Effector memory CD8-positive, alpha-beta T cell (primary cell): ENCODE results near the gene DTNB.

Source experiments
- ATAC-seq: fragments of 150-1000 bp; cut with Tn5 transposase; replicated peaks from 2 replicates; pipeline ENCODE4 v1.10.0; 2021; ENCODE audit warnings: mild to moderate bottlenecking, moderate library complexity
- DNase-seq, 3 experiments: peaks; one replicate each; pipeline ENCODE4 v3.0.0; 2021
- H3K27ac Mint-ChIP-seq, 2 donors: one replicate each; pipeline ENCODE4 v1.8.0; 2022; ENCODE audit warnings: mild to moderate bottlenecking in 2 of 2, mixed read lengths in 2 of 2, moderate library complexity in 2 of 2
- H3K27me3 Mint-ChIP-seq, 2 donors: one replicate each; pipeline ENCODE4 v1.8.0; 2022; ENCODE audit warnings: mixed read lengths in 2 of 2
- H3K36me3 Mint-ChIP-seq: one replicate; pipeline ENCODE4 v1.8.0; 2022; ENCODE audit warnings: mild to moderate bottlenecking, moderate library complexity, mixed read lengths; ENCODE audit not compliant: insufficient read depth
- H3K4me1 Mint-ChIP-seq, 2 donors: one replicate each; pipeline ENCODE4 v1.8.0; 2022; ENCODE audit warnings: low read depth in 2 of 2, mixed read lengths in 2 of 2
- H3K4me3 Mint-ChIP-seq, 2 donors: one replicate each; pipeline ENCODE4 v1.8.0; 2022; ENCODE audit warnings: mild to moderate bottlenecking in 2 of 2, mixed read lengths in 2 of 2, moderate library complexity in 2 of 2
- H3K9me3 Mint-ChIP-seq, 2 donors: one replicate each; pipeline ENCODE4 v1.8.0; 2022; ENCODE audit warnings: mixed read lengths in 2 of 2

DTNB gene

DNA sequence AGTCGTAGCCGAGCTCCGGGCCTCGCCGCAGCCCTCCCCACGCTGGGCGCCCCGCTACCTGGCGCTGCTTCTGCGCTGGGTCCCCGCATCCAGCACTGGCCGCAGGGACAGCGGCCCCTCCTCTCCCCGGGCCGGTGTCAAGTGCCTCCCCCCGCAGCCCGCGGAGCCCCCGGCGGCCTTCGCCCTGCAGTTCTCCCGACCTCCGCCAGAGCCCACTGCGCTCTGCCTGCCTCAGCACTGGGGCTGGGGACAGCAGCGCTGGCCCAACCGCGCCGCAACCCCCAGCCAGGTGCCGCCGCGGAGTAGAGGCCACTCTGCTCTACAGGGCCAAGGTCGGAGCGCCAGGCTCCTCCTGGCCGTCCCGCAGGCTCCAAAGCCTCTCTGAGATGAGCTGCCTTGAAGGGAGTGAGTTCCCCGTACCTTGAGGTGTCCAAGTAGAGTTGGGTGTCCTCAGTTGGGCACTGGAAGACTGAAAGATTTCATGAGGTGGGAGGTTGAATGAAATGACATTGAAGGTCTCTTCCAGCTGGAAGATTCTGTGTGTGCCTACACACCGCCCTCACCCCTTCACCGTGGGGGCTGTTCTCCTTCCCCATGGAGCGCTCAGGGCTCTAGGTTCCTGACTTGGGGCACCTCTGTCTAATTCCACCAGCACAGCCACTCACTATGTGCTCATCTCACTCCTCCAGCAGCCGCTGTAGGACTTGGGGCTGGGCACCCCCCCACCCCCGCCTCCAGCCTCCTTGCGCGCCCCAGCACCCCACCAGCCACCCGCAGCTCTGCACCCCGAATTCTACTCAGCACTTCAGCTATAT is 330.8 kb downstream of the DTNB start:
- H3K27ac Mint-ChIP-seq, result peak overlapping the region in 1 of 2 donors; percentile 38
- no peaks in the 10 kb centered on the region for H3K27me3 Mint-ChIP-seq

DNA sequence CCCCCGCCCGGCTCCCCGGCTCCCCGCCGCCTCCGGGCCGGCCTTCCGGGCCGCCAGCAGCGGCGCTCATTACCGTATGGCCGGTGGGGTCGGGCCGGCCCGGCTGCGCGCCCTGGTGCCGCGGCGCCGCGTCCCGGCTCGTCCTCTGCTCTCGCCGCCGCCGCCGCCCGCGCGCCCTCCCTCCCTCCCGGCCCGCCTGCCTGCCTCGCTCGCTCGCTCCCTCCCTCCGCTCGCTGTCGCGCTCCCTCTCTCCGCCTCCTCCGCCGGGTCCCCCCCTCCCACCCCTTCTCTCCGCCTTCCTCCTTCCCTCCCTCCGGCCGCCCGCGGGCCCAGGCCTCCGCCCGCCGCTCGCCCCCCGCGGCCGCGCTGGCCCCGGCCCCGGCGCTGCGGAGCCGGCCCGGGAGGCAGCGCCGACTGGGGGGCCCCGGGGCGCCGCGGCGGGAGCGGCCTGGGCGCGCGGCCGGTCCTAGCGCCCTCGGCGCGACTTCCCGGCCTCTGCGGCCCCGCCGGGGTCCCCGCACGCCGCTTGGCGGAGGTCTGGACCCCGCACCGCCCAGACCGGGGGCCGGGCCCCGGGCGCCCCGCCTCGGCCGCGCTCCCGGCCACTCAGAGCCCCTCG is 331.5 kb downstream of the DTNB start, which contains the start of gene DNMT3A:
TSS of gene DNMT3A (minus strand) at position 173 of the 619 bp plus-strand sequence. CDS start 27,941 bp downstream, outside the sequence.
- Mint-ChIP-seq H3K36me3 (peaks cover 4% of the 10 kb centered on the region), H3K27ac (peak within 1 kb of the TSS in 1 of 2 donors; percentile 38), H3K9me3 (no peaks in the 10 kb centered on the region), H3K4me3 (peak within 1 kb of the TSS; percentile 79 to 81), H3K4me1 (peaks cover 20 to 34% of the 10 kb centered on the region in 2 donors), H3K27me3 (no peaks in the 10 kb centered on the region)
- ATAC-seq, result peak; percentile 51
- DNase-seq, result peak in 1 of 3 experiments; percentile 23

More for the DNA sequence above, 330.8 kb downstream of the DTNB start:
- Mint-ChIP-seq H3K4me1 (peaks cover 16 to 29% of the 10 kb centered on the region in 2 donors), H3K36me3 (no peaks in the 10 kb centered on the region), H3K9me3 (no peaks in the 10 kb centered on the region), H3K4me3 (peak overlapping the region; percentile 79 to 81)
- ATAC-seq (peak; percentile 91), DNase-seq (peak; percentile 77 to 83 (median 83))

DNA sequence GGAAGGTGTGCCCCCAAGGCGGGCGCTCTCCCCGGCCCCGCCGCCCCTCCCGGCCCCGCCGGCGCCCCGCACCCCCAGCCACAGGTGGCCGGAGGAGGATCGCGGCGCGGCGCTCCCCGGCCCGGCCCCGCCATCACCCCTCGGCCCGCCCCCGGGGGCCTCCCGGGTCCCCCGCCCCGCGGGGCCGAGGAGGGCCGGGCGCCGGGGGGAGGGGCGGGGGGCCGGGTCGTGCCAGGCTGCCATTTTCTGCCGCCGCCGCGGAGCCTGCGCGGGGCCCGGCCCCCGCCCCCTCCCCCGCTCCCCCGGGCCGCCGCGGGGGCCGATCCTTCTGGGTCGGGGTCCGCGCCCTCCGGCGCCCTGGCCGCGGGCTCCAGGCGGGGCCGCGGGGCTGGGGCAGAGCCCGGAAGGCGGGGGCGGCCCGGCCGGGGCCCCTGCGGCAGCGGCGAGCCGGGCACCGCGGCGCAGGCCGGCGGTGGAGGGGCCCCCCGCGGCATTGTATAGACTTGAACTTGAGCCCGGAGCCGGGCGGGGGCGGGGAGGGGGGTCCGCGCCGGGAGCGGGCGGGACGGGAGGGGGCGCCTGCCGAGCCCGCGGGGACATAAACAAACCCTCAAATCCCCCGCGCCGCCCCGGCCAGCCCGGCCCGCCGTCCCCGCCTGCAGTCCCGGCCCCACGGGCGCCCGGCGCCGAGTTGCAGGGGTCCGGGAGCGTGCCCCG is 332.2 kb downstream of the DTNB start:
- ATAC-seq, result no peak
- peaks cover 24 to 37% of the 10 kb centered on the region in 2 donors for H3K4me1 Mint-ChIP-seq
- no peak for DNase-seq
- H3K4me3 Mint-ChIP-seq, result no peak overlapping the region
- peaks cover 4% of the 10 kb centered on the region for H3K36me3 Mint-ChIP-seq
- H3K27ac Mint-ChIP-seq, result no peak overlapping the region
- H3K27me3 Mint-ChIP-seq, result no peaks in the 10 kb centered on the region
- H3K9me3 Mint-ChIP-seq, result no peaks in the 10 kb centered on the region

DNA sequence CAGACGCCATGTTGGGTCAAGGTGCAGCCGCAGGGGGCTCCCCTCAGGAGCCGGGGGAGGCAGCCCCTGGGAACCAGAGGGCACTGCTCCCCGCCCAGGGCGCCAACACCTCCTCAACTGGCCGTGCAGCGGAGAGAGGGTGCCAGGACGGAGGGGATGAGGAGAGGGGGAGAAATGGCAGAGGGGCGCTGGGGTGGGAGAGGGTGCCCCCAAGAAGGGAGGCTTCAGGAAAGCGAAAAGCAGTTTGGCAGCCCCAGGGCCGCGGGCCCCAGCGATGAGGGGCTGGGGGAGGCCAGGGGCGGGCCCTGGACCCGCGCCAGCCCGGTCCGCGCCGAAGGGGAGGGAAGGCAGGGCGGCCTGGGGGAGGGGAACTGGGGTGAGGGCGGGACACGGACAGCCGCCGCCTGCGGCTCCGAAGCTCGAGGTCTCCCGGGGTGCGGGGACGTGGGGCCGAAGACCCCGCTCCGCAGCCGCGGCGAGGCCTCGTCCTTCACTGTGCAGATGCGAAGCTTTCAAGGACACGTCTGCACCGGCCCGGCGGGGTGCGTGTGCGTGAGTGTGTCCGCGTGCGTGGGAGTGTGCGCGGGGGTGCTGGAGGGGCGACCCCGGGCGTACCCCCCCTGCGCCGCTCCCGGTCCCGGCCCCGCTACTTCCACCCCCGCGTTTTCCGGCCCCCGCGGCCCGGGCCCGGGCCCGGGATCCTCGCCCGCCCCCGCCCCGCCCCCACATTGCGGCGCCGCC is 333.0 kb downstream of the DTNB start:
- ATAC-seq, result no peak
- H3K9me3 Mint-ChIP-seq, result no peaks in the 10 kb centered on the region
- peaks cover 4% of the 10 kb centered on the region for H3K36me3 Mint-ChIP-seq
- peak overlapping the region; percentile 70 to 76 for H3K4me3 Mint-ChIP-seq
- no peak for DNase-seq
- no peaks in the 10 kb centered on the region for H3K27me3 Mint-ChIP-seq
- H3K4me1 Mint-ChIP-seq, result peaks cover 29 to 41% of the 10 kb centered on the region in 2 donors
- H3K27ac Mint-ChIP-seq, result peak overlapping the region in 1 of 2 donors; percentile 52

DNA sequence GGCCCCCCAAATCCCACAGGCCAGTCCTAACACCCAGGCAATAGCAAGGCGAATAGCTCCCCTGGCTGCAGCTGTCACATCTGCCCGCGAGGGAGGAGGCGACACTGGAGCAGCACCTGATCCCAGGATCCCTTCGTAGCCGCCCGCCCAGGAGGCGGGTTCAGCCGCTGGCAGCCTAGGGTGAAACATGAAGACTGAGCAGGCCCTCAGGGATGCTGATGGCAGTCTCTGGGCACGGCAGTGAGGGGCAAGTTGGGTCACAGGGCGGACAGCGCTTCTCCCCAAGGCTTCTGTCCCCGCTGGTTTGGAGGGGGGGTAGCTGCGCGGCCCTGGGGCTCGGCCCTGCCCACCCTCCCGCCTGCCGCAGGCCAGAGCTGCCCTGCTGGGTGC is 333.6 kb downstream of the DTNB start:
- DNase-seq (no peak), ATAC-seq (no peak)
- peak overlapping the region; percentile 70 to 76 for H3K4me3 Mint-ChIP-seq
- peaks cover 35 to 47% of the 10 kb centered on the region in 2 donors for H3K4me1 Mint-ChIP-seq
- peaks cover 4% of the 10 kb centered on the region for H3K36me3 Mint-ChIP-seq
- peak overlapping the region; percentile 7 to 52 for H3K27ac Mint-ChIP-seq
- no peaks in the 10 kb centered on the region for H3K27me3 Mint-ChIP-seq
- H3K9me3 Mint-ChIP-seq, result no peaks in the 10 kb centered on the region

DNA sequence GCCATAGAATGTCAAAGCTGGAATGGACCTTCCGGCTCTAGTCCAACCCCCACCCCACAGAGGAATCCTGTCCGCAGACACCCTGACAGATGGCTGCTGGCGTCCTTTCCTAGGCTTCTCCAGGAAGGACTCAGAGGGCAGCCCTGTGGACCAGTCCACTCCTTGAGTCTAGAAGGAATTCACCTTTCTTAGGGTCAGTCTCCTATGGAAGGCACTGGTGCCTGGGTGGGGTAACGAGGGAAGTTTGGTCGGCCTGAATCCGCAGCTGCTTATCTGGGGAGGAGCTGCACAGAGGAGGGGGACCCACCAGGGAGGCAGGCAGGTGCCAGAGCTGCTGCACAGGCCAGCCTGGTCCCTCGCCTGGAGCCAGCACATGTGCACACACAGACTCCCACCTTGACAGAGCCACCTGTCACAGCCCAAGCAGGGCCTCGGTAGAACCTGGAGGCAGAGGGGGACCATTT is 334.1 kb downstream of the DTNB start:
- DNase-seq (no peak), ATAC-seq (no peak)
- Mint-ChIP-seq H3K4me3 (peak overlapping the region; percentile 70 to 76), H3K9me3 (no peaks in the 10 kb centered on the region), H3K4me1 (peaks cover 40 to 52% of the 10 kb centered on the region in 2 donors), H3K27me3 (no peaks in the 10 kb centered on the region), H3K27ac (peak overlapping the region; percentile 7 to 52), H3K36me3 (peaks cover 4% of the 10 kb centered on the region)

DNA sequence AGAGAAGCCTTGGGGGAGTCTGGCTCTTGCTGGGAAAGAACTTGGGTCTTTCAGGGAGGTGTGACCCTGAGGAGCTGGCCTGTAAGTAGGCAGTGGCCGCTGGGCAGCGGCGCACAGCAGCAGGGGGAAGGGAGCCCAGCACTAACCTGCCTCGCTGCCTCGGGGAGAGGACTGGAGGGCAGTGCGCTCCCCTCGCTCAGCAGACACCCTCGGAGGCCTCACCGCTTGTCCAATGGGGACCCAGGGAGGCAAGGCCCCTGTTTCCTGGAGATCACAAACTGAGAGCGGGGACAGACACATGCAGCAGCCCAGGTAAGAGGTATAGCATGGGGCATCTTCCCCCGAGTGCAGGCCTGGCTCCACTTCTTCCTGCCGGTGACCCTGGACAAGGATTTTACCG is 335.0 kb downstream of the DTNB start:
- Mint-ChIP-seq H3K36me3 (peaks cover 4% of the 10 kb centered on the region), H3K27ac (no peak overlapping the region), H3K27me3 (no peaks in the 10 kb centered on the region), H3K9me3 (no peaks in the 10 kb centered on the region), H3K4me3 (no peak overlapping the region), H3K4me1 (peaks cover 45 to 56% of the 10 kb centered on the region in 2 donors)
- DNase-seq (no peak), ATAC-seq (no peak)

DNA sequence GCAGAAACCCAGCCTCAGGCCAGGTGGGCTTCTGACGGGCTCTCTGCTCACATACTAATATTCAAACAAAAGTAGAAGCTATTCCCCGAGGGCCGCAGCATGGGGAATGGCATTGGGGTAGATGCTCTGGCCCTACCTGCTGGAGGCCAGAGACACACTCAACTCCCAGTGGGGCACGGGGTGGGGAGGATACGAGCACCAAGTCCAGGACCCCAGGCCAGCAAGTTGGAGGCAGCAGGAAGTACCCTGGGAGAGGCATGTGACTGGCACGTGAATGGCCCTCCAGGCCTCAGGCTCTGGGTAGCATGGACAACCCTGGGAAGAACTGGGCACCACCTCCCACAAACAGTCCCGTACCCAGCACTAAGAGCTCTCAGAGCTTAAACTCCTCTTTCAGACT is 335.5 kb downstream of the DTNB start:
- no peak for ATAC-seq
- Mint-ChIP-seq H3K9me3 (no peaks in the 10 kb centered on the region), H3K27me3 (no peaks in the 10 kb centered on the region), H3K27ac (no peak overlapping the region), H3K4me3 (no peak overlapping the region), H3K4me1 (peaks cover 45 to 58% of the 10 kb centered on the region in 2 donors), H3K36me3 (peaks cover 4% of the 10 kb centered on the region)
- no peak for DNase-seq

DNA sequence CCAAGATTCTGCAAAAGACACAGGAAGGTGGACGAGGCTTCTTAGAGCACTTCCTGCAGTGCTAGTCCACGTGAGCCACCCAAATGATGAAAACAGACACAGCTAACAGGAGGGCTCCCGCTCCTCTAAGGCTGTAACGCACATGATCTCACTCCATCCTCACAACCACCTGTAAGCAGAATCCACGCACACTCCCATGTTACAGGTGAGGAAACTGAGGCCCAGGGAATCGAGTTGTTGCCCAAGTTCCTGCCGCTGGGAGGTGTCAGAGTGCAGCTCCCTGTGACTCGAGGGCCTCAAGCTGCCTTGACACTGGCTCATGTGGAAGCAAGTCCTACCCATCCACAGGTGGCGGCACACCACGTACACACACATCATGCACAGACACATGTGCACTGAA is 336.1 kb downstream of the DTNB start:
- no peak for DNase-seq
- Mint-ChIP-seq H3K9me3 (no peaks in the 10 kb centered on the region), H3K4me1 (peaks cover 47 to 62% of the 10 kb centered on the region in 2 donors), H3K4me3 (peak overlapping the region in 1 of 2 donors; percentile 7), H3K36me3 (peaks cover 4% of the 10 kb centered on the region), H3K27ac (peak overlapping the region in 1 of 2 donors; percentile 69), H3K27me3 (no peaks in the 10 kb centered on the region)
- ATAC-seq, result no peak

DNA sequence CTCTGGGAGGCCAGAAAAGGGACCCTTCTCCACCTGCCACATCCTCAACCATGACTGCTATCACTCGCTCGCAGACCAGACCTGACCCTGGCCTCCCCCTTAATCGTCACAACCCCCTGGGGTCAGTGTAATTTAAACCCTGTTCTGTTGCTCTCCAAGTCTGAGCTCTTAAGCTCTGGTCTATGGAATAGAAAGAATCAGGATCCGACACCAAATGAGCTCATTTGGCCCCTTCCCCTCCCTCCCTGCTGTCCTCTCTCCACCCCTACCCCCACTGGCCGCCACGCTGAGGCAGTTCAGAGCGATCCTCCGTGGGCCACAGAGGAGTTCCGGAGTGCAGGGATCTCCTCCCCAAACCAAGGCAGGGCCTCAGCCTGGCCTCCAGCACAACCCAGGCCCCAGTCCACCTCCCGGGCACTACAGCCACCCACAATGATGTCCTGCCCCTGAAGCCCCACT is 337.0 kb downstream of the DTNB start:
- peak overlapping the region; percentile 2 to 69 for H3K27ac Mint-ChIP-seq
- H3K4me1 Mint-ChIP-seq, result peaks cover 52 to 67% of the 10 kb centered on the region in 2 donors
- H3K27me3 Mint-ChIP-seq, result no peaks in the 10 kb centered on the region
- ATAC-seq (no peak), DNase-seq (no peak)
- H3K36me3 Mint-ChIP-seq, result peaks cover 4% of the 10 kb centered on the region
- H3K4me3 Mint-ChIP-seq, result peak overlapping the region in 1 of 2 donors; percentile 12
- no peaks in the 10 kb centered on the region for H3K9me3 Mint-ChIP-seq

DNA sequence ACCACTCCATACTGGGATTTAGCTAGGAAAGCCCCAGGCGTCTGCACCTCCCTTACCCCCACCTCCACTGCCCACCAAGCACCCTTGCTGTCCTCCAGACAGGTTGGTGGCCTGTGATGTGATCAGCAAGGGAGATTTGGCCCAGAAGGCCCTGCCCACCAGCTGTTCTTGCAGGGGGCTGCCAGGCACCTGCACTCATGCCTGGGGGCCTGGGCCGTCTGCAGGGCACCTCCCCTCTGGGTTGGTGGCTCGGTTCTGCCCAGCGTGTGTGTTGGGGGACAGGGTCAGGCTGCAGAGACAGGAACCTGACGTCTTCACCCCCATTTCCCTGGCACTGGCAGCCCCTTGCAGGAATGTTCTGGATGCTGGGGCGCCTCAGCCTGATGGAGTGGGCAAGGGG is 337.4 kb downstream of the DTNB start:
- Mint-ChIP-seq H3K27ac (no peak overlapping the region), H3K27me3 (no peaks in the 10 kb centered on the region), H3K4me1 (peaks cover 56 to 68% of the 10 kb centered on the region in 2 donors), H3K9me3 (no peaks in the 10 kb centered on the region), H3K36me3 (peaks cover 4% of the 10 kb centered on the region), H3K4me3 (no peak overlapping the region)
- ATAC-seq (no peak), DNase-seq (no peak)

DNA sequence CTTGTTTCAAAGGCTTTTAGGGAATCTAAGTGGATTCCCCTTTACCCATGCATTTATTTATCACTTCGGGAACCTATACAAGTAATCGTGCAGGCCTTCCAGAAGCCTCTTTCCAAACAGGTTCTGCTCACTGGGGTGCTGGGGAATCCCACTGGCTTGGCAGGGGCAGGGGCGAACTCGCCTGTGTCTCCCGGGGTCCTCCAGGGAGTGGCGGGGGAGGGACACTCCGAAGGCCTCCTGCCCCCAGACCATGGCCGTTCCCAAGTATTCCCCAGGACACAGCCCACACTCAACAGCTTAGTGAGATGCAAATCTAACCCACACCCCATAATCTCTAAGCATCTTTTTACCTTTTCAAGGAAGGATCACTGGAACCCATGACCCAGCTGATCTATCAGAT is 338.2 kb downstream of the DTNB start:
- Mint-ChIP-seq H3K36me3 (peaks cover 4% of the 10 kb centered on the region), H3K4me1 (peaks cover 60 to 73% of the 10 kb centered on the region in 2 donors), H3K4me3 (no peak overlapping the region), H3K27me3 (no peaks in the 10 kb centered on the region), H3K9me3 (no peaks in the 10 kb centered on the region), H3K27ac (peak overlapping the region; percentile 71 to 73)
- ATAC-seq, result no peak
- no peak for DNase-seq
